GM21526 (cell line): ENCODE measurements around the gene CATSPER3.
"Not testable (repeated sequence)": the region's sequence is repeated elsewhere in the genome, so short reads cannot be mapped to it uniquely, and the experiment has no call there.

Experiments used
- ATAC-seq: cut with Tn5 transposase; IDR thresholded peaks from one replicate; pipeline ENCODE4 v1.9.1; 2021; ENCODE audit warnings: moderate library complexity; ENCODE audit not compliant: unreplicated experiment, low FRiP score

CATSPER3 gene

DNA sequence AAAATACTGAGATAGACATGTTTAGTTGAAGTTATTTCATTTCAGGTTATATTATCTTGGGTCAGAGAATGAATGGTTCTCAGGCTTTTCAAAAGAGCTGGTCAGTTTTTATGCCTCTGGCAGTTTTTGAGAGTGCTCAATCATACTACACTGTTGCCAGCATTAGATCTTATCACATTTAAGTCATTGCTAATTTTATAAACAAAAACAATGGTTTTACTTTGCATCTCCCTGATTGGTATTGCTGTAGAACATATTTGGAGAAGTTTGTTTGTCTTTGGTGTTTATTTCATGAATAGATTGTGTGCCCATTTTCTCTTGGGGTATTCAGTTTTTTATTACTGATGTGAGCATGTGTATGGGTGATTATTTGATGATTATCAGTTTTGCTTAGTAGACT, 1.5 kb downstream of the CATSPER3 start:
- no peak for ATAC-seq

DNA sequence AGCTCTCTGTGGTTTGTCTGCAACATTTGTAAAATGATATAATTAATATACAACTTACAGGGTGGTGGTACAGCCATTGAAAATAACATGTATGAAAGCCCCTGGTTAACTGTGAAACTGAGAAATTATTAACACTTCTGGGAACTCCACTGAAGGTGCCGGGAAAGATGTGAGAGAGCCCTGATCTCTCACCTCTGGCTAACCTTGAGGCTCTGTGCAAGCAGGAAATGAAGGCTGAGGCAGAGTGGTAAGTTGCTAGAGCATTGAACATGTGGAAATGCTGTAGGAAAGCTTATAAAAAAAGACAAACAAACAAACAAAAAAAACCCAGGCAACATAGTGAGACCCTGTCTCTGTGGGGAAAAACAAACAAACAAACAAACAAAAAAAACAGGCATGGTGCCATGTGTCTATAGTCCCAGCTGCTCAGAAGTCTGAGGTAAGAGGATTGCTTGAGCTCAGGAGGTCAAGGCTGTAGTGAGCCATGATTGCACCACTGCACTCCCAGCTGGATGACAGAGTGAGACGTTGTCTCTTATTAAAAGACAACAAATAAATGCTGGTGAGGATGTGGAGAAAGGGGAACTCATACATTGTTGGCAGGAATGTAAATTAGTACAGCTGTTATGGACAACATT, 7.5 kb downstream of the CATSPER3 start:
- no peak for ATAC-seq

DNA sequence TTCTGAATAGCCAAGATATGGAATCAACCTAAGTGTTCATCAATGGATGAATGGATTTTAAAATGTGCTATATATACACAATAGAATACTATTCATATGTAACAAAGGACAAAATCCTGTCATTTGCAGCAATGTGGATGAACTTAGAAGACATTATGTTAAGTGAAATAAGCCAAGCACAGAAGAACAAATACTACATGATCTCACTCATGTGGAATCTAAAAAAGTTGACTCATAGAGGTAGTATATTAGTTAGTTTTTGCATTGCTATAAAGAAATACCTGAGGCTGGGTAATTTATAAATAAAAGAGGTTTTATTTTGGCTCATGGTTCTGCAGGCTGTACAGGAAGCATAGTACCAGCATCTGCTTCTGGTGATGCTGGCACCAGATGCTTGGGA, 8.1 kb downstream of the CATSPER3 start:
- ATAC-seq: no peak

DNA sequence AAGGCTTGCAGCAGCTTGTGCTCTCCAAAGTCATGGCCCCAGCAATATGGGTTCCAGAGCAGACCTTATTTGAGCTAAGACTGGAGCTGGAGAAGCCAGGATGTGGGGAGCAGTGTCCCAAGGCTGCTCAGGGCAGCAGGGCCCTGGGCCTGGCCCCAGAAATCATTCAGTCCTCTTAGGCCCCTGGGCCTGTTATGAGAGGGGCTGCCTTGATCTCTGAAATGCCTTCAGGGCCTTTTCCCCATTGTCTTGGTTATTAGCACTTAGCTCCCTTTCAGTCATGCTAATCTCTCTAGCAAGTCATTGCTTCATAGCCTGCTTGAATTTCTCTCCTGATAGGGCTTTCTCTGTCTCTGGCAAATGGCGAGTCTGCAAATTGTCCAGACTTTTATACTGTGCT, 9.1 kb downstream of the CATSPER3 start:
- no peak for ATAC-seq

DNA sequence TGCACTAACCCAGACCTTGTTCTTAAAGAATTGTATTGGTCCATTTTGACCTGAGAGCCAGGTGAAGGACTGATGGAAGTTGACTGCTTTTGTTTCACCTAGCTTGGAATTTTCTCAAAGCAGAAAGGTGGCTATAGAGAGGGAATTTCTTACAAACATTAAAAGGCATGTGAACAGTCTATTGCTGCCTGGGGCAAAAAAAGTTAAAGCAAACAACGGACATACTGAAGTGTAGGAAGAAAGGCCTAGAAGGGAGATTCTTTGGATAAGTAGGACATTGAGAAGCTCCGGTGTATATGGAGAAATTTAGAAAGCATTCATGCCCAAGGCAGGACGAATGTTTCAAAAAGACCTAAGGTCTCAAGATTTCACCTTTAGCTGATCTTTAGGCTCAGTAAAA, 11.7 kb downstream of the CATSPER3 start:
- no peak for ATAC-seq

DNA sequence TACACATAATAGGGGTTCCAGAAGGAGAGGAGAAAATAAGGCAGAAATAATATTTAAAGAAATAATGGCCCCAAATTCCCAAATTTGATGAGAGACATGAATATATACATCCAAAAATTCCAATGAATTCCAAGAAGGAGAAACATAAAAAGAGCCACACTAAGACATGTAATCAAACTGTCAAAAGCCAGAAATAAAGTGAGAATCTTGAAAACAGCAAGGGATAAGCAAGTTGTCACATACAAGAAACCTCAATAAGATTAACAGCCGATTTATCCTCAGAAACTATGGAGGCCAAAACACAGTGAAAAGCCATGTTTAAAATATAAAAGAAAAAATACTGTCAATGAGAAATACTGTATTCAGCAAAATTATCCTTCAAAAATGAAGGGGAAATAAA, 14.5 kb downstream of the CATSPER3 start:
- ATAC-seq: no peak

DNA sequence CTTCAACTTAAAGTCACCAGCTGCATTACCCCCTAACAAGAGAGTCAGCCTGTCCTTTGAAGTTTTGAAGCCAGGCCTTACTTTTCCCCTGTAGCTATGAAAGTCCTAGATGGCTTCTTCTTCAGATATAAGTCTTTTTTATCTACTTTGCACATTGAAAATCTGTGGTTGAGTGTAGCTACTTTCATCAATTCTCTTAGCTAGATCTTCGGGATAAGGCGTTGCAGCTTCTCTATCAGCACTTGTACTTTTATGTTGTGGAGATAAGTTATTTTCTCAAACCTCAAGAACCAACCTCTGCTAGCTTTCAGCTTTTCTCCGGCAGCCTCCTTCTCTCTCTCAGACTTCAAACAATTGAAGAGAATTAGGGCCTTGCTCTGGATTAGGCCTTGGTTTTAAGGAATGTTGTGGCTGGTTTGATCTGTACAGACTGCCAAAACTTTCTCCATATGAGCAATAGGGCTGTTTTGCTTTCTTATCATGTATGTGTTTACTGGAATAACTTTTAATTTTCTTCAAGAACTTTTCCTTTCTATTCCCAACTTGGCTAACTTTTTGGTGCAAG, 21.6 kb downstream of the CATSPER3 start:
- no peak for ATAC-seq

DNA sequence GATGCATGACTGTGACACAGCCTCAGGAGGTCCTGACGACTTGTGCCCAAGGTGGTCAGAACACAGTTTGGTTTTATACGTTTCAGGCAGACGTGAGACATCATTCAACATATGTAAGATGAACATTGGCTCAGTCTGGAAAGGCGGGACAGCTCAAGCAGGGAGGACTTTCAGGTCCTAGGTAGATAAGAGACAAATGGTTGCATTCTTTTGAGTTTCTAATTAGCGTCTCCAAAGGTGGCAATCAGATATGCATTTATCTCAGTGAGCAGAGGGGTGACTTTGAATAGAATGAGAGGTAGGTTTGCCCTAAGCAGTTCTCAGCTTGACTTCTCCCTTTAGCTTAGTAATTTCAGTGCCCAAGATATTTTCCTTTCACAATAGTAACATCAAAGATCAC, 22.5 kb downstream of the CATSPER3 start:
- ATAC-seq: not testable (repeated sequence)

DNA sequence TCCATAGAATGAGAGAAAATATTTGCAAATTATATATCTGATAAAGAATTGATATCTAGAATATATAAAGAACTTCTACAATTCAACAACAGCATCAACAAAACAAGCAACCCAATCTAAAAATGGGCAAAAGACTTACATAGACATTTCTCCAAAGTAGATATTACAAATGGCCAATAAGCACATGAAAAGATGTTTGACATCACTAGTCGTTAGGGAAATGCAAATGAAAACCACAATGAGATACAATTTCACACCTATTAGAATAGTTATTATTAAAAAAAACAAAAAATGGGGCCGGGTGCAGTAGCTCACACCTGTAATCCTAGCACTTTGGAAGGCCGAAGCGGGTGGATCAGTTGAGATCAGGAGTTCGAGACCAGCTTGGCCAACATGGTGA, 24.4 kb downstream of the CATSPER3 start:
- no peak for ATAC-seq

DNA sequence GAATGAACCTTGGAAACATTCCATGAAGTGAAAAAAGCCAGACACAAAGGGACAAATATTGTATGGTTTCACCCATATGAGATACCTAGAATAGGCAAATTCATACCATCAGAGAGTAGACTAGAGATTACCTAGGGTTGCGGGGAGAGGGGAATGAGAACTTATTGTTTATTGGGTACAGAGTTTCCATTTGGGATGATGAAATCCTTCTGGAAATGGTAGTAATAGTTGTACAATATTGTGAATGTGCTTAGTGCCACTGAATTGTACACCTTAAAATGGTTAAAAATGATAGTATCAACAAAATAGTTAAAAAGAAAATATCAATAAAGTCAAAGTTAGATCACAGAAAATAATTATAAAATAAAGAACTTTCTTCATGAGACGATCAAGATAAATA, 25.5 kb downstream of the CATSPER3 start:
- no peak for ATAC-seq

DNA sequence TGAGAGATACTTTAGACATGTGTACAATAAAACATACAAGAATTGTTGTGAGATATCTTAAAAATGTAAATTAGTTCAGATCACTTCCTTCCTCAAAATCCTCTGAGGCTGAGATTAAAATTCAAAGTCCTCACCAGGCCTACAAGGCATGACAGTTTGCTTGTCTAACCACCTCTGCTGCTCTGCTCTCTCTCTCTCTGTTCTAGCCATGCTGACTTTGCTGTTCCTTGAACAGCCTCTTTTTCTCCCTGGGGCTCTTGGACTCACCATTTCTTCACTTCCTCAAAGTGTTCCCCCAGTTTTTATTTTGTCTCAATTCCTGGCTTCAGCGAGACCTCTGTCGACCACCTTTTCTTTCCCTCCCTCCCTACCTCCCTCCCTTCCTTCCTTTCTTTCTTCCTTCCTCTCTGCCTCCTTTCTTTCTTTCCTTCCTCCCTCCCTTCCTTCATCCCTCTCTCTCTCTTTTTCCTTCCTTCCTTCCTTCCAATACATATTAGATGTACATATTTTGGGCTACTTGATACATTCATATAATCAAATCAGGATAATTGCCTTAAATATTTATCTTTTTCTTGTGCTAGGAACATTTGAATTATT, 27.0 kb downstream of the CATSPER3 start:
- ATAC-seq: no peak

DNA sequence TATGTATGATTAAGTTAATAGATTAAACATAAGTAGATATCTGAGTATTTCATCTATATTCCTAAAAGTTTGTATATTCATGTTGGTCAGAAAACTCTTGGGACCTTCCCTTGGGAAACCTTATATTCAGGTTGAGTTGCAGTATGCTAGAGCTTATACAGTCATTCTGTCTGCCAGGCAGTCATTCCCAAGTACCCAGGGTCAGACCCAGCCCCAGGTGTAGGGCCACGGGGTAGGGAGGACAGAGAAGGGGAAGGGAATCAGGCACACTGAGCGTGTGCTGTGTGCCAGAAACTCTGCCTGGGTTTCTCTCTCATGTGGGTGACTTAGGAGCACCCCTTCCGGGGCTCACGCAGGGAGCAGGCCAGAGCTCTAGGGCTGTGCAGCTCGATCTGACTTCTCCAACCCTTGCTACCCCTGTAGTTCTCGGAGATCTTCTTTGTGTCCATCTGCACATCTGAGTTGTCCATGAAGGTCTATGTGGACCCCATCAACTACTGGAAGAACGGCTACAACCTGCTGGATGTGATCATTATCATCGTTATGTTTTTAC, 28.2 kb downstream of the CATSPER3 start:
- no peak for ATAC-seq

DNA sequence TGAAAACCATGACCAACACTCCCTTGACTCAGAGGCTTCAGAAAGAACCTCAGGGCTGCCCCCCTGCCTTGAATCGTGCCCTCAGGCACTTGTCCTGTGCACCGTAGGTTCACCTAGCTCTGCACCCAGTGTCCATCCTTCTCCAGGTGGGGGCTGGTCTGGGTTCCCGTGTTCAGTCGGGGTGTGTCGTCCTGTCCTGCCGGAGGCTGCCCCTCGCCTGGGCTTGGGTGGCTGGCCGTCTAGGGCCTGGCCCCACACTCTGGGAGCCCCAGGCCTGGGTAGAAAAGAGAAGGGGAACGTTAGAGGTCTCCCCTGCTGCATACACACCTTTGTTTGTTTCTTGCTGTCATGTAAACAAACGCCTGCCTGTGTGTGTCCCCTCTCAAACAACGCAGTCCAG, 29.3 kb downstream of the CATSPER3 start:
- no peak for ATAC-seq

DNA sequence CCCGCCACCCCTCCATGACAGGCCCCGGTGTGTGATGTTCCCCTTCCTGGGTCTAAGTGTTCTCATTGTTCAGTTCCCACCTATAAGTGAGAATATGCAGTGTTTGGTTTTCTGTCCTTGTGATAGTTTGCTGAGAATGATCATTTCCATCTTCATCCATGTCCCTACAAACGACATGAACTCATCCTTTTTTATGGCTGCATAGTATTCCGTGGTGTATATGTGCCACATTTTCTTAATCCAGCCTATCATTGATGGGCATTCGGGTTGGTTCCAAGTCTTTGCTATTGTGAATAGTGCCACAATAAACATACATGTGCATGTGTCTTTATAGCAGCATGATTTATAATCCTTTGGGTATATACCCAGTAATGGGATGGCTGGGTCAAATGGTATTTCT, 30.4 kb downstream of the CATSPER3 start:
- ATAC-seq: not testable (repeated sequence)

DNA sequence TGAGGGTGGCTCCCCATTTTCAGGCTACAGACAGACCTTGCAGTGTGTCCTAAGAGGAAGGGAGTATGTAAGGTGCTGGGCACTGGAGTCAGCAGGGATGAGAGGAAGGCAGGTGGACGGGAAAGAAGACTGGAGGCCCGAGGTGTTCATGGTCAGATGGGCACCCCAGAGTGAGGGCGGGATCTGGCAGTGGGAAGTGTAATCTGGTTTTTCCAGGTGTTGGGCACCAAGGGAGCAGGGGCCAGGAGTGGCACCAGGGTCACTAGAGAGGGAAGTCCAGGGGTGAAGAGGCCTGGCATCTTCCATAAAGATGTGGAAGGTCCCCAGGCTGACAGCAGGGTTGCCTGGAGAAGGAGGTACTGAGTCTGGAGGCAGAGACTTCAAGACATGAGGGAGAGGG, 36.7 kb downstream of the CATSPER3 start:
- no peak for ATAC-seq

DNA sequence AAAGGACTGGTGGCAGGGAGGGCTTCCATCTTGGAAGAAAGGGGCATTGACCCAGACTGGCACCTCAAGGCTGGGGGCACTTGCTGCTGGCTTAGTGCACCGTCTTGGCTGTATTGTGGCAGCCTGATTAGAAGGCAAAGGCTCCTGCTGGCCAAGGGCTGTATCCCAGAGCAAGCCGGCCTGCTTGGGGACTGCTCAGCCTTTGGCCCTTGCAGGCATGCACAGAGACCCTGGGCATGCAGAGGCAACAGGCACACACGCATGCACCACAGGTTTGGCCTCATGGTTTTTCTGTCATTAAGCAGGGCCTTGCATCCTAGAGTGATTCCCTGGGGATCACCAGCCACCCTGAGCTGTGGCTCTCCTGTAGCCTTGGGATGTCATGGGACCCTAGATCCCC, 37.4 kb downstream of the CATSPER3 start:
- no peak for ATAC-seq

DNA sequence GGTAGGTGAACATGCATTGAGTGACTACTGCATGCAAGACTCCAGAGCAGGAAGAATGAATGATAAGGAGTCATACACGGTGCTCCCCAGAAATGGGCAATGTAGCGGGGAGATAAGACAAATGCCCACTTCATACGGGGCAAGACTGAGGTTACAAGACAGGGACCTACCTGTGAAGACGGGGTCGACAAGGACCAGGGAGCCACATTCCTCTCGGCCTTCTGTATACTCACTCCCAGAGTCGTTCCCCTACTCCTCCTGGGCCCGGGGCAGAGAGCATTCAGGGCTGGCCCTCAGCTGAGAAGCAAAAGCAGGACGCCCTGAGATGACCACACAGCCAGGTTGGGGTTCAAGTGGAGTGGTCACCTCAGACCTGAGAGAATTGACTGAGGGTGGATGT, 39.6 kb downstream of the CATSPER3 start:
- no peak for ATAC-seq

DNA sequence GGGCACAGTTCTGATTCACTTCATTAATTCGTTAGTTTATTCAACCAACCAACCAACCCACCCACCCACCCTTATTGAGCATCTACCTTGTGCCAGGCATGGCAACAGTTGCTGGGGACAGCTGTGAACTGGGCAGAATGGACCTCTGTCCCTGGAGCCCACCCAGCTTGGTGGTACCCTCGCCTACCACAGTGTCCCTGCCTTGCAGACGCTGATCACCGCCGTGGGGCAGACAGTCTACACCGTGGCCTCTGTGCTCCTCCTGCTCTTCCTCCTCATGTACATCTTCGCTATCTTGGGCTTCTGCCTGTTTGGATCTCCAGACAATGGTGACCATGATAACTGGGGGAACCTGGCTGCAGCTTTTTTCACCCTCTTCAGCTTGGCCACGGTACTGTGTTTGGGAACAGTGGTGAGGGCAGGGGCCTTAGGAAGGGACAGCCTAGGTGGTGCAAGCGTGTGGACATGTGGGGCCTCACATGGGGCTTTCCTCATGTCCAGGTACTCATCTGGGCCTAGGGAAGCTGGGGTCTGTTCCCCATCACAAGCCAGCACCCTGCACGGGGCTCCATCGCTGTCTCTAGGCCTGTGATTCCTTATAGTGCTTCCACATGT, 40.1 kb downstream of the CATSPER3 start:
- no peak for ATAC-seq

DNA sequence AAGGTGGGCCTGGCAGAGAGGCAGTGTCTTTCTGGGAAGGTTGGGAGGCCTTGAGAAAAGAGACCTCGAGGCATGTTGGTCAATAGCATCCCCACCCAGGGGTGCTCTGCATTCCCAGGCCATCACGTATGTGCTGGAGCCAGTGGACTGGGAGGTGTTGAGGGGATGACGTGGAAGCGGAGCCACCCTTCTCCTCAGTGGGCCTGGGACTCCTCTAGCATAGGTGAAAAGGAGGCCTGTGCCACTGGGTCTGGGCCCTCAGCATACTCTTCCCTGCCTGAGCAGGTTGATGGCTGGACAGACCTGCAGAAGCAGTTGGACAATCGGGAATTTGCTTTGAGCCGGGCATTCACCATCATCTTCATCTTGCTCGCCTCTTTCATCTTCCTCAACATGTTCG, 40.8 kb downstream of the CATSPER3 start:
- ATAC-seq: no peak

DNA sequence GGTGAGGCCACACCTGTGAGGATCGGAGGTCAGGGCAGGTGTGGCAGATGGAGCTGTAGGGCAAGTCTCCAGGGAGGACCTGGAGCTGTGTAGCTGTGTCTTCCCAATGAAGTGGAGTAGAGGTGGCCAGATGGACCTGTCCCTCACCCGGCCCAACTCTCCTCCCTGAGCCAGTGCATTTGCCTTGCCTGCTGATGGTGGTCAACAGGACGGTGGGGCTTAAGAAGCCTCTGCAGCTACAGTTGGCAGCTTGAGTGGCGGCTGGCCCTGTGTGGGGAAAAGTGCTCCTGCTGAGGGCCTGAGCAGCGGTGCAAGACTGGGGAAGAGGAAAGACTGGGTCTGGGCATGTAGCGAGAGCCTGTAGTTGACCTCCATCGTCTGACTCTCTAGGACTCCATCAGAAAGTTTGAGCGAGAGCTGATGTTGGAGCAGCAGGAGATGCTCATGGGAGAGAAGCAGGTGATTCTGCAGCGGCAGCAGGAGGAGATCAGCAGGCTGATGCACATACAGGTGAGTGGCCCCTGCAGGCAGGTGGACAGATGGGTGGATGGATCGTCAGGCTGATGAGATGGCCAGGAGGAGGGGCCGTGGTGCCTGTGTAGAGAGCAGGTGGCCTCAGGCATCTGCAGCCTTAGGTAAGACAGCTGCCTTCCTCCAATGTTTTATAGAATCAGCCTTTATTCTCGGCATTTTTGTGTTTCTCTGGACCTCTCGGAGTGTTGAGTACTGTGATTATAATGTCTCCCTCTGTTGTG, 41.5 kb downstream of the CATSPER3 start:
- ATAC-seq: no peak
